SU-DHL-6 (cell line): Measurements from ENCODE around the gene ANKS1B.

Source experiments
- H2AFZ ChIP-seq: fragments of 200-600 bp; sonication (generic); 2 replicates; pipeline ENCODE4 v1.6.1; 2014; ENCODE audit warnings: low read depth, mild to moderate bottlenecking, moderate library complexity, mixed read lengths, antibody characterized with exemption, low read length; ENCODE audit not compliant: severe bottlenecking
- H3F3A ChIP-seq: fragments of 200-600 bp; shearing (Covaris generic); 2 replicates; pipeline ENCODE4 v1.6.0; 2016; ENCODE audit warnings: antibody characterized with exemption, mild to moderate bottlenecking; ENCODE audit not compliant: insufficient read depth
- H3K27ac ChIP-seq: fragments of 200-600 bp; sonication (generic); 2 replicates; pipeline ENCODE4 v1.5.1; 2016; ENCODE audit warnings: low read depth, mild to moderate bottlenecking, low read length, moderate library complexity, mixed read lengths
- H3K27me3 ChIP-seq: fragments of 200-600 bp; sonication (generic), shearing (Covaris generic); 2 replicates; pipeline ENCODE4 v1.6.0; 2014; ENCODE audit warnings: mild to moderate bottlenecking, low read length
- H3K36me3 ChIP-seq: fragments of 200-600 bp; sonication (generic); 2 replicates; pipeline ENCODE4 v1.6.1; 2014; ENCODE audit warnings: mild to moderate bottlenecking, low read length, mixed read lengths
- H3K4me2 ChIP-seq: fragments of 300-600, 200-600 bp; shearing (Covaris generic), sonication (generic); 2 replicates; pipeline ENCODE4 v1.6.0; 2014; ENCODE audit warnings: low read length, low read depth, mild to moderate bottlenecking; ENCODE audit not compliant: poor library complexity, severe bottlenecking
- H3K4me3 ChIP-seq: fragments of 200-600 bp; sonication (generic); 2 replicates; pipeline ENCODE4 v1.5.1; 2014; ENCODE audit warnings: antibody characterized with exemption, low read length, mild to moderate bottlenecking, mixed read lengths; ENCODE audit not compliant: insufficient read depth, poor library complexity, severe bottlenecking
- H3K79me2 ChIP-seq: fragments of 200-600 bp; sonication (generic); 2 replicates; pipeline ENCODE4 v1.6.1; 2014; ENCODE audit warnings: mild to moderate bottlenecking, low read length, moderate library complexity; ENCODE audit not compliant: insufficient read depth
- H3K9ac ChIP-seq: fragments of 200-600 bp; sonication (generic); 2 replicates; pipeline ENCODE4 v1.7.0; 2014; ENCODE audit warnings: mild to moderate bottlenecking, low read length
- H3K9me2 ChIP-seq: fragments of 200-600 bp; sonication (generic); replicated peaks from 2 replicates; pipeline ENCODE4 v1.6.1; 2014; ENCODE audit warnings: low read length; ENCODE audit not compliant: insufficient read depth
- H3K9me3 ChIP-seq: fragments of 200-600 bp; sonication (generic); 2 replicates; pipeline ENCODE4 v1.6.1; 2014; ENCODE audit warnings: low read length, mixed read lengths; ENCODE audit not compliant: insufficient read depth
- H4K20me1 ChIP-seq: fragments of 200-600 bp; sonication (generic); 2 replicates; pipeline ENCODE4 v1.6.1; 2014; ENCODE audit warnings: low read depth, mild to moderate bottlenecking, antibody characterized with exemption, low read length, moderate library complexity, mixed read lengths
- EZH2phosphoT487 ChIP-seq: fragments of 200-600 bp; sonication (generic), shearing (Covaris generic); conservative IDR thresholded peaks from 2 replicates; pipeline ENCODE4 v1.6.1; 2018; ENCODE audit warnings: mild to moderate bottlenecking, antibody characterized with exemption, low read length, moderate library complexity, mixed read lengths
- TF ChIP-seq, protein P1 (sequence below): fragments of 200-600 bp; sonication (generic); IDR thresholded peaks from one replicate; pipeline ENCODE4 v1.5.1; 2017; ENCODE audit warnings: antibody characterized with exemption, mild to moderate bottlenecking, low read length, moderate library complexity; ENCODE audit not compliant: insufficient read depth, poor library complexity, severe bottlenecking

Gene ANKS1B

DNA sequence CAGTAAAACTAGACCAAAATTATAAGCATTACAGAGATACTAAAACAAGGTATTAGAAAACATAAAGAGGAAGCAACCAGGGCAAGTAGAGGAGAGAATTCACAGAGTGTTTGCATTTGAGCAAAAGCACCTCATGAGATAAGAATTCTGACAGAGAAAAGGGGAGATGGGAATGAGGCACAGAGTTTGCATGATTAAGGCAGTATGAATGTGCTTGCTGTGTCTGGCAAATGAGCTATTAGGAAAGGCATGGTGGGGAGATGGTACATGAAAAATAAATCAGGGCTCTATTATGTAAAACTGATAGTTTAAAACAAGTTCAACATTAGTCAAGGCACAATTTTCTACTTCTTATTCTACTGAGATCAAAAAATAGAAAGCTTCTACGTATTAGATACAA lies 314.1 kb downstream of the ANKS1B start:
- no peak for TF ChIP-seq EZH2phosphoT487
- TF ChIP-seq, protein P1, sequence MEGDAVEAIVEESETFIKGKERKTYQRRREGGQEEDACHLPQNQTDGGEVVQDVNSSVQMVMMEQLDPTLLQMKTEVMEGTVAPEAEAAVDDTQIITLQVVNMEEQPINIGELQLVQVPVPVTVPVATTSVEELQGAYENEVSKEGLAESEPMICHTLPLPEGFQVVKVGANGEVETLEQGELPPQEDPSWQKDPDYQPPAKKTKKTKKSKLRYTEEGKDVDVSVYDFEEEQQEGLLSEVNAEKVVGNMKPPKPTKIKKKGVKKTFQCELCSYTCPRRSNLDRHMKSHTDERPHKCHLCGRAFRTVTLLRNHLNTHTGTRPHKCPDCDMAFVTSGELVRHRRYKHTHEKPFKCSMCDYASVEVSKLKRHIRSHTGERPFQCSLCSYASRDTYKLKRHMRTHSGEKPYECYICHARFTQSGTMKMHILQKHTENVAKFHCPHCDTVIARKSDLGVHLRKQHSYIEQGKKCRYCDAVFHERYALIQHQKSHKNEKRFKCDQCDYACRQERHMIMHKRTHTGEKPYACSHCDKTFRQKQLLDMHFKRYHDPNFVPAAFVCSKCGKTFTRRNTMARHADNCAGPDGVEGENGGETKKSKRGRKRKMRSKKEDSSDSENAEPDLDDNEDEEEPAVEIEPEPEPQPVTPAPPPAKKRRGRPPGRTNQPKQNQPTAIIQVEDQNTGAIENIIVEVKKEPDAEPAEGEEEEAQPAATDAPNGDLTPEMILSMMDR, result no peak
- Histone ChIP-seq H3K4me2 (no peak overlapping the region), H3K9me3 (no peaks in the 10 kb centered on the region), H2AFZ (no peak overlapping the region), H4K20me1 (no peaks in the 10 kb centered on the region), H3K27ac (no peak overlapping the region), H3K9me2 (no peaks in the 10 kb centered on the region), H3K27me3 (no peaks in the 10 kb centered on the region), H3K9ac (no peak overlapping the region), H3K36me3 (no peaks in the 10 kb centered on the region), H3K79me2 (no peaks in the 10 kb centered on the region), H3K4me3 (no peak overlapping the region), H3F3A (no peaks in the 10 kb centered on the region)

DNA sequence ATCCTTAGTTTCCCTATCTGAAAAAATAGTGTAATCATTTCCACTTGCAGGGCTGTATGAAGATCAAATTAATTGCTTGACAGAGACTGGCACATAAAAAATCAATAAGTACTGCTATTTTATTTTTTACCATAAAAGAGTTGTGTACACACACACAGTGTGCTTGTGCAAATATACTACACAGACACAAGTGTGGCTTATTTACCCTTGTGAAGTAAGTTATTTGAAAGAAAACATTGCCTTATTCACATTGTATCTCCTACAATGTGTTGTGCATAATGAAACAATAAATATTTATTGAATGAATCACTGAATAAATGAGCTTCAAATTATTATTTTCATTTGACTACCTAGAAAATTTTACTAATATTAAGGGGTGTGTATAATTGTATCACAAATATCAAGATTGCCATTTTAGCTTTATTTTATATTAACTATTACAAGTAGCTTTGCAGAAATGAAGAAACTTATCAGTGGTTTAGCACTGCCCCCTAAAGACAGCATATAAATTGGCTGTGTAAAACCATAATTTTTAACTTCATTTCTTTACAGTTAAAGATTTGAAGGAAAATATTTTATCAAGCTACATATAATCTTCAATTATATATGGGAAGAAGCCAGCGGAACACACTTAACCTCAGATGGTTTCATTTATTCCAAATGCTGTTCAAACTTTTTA lies 325.9 kb downstream of the ANKS1B start:
- Histone ChIP-seq H3K9me2 (no peaks in the 10 kb centered on the region), H3K79me2 (no peaks in the 10 kb centered on the region), H2AFZ (no peak overlapping the region), H4K20me1 (no peaks in the 10 kb centered on the region), H3K4me3 (no peak overlapping the region), H3K27me3 (no peaks in the 10 kb centered on the region), H3K36me3 (no peaks in the 10 kb centered on the region), H3K27ac (no peak overlapping the region), H3F3A (no peaks in the 10 kb centered on the region), H3K4me2 (no peak overlapping the region), H3K9me3 (no peaks in the 10 kb centered on the region), H3K9ac (no peak overlapping the region)
- TF ChIP-seq, protein P1, result peak; percentile 44
- no peak for TF ChIP-seq EZH2phosphoT487

DNA sequence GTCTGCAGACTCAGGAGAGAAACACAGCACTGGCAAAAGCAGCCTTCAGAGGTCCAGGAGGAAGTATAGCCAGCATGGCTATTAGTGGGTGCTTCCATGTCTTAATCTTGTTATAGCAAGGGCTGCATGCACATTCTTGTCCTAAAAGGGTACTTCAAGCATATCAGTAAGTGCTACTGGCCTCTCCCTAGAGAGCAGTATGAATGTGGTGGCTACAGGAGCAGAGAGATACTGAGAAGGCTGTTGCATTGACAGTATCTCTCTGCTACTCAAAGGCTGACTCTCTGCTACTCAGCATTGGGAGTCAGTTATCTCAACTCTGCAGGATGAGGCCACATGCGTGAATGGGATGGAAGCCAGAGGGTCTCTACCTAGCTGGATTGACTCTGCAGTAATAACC lies 335.2 kb downstream of the ANKS1B start:
- no peaks in the 10 kb centered on the region for H3F3A ChIP-seq
- H3K27ac ChIP-seq, result no peak overlapping the region
- H2AFZ ChIP-seq, result no peak overlapping the region
- H3K4me3 ChIP-seq, result no peak overlapping the region
- H3K9ac ChIP-seq, result no peak overlapping the region
- no peaks in the 10 kb centered on the region for H3K27me3 ChIP-seq
- H3K9me3 ChIP-seq, result no peaks in the 10 kb centered on the region
- H3K4me2 ChIP-seq, result no peak overlapping the region
- no peaks in the 10 kb centered on the region for H3K79me2 ChIP-seq
- no peaks in the 10 kb centered on the region for H4K20me1 ChIP-seq
- no peak for TF ChIP-seq EZH2phosphoT487
- TF ChIP-seq, protein P1, result no peak
- no peaks in the 10 kb centered on the region for H3K36me3 ChIP-seq
- H3K9me2 ChIP-seq, result no peaks in the 10 kb centered on the region
